Lung (tissue), 12 donors: ENCODE measurements around the gene RBMS2. TPM values are rescaled to one million over a fixed set of nuclear protein-coding genes. Genes with fewer than 3 reads are reported as not detected.

ENCODE experiments used
- ATAC-seq: fragments of 200-7000 bp; cut with Tn5 transposase; one replicate; pipeline ENCODE4 v1.9.1; 2020; ENCODE audit warnings: moderate number of reproducible peaks; ENCODE audit not compliant: insufficient read depth, low FRiP score
- DNase-seq, 3 donors: peaks; one replicate each; pipeline ENCODE4 v3.0.0-alpha.2; 2013 to 2017
- H3K27ac ChIP-seq, 2 donors: one replicate each; pipeline ENCODE4 v1.5.1; 2013; ENCODE audit warnings: mild to moderate bottlenecking in 2 of 2, moderate library complexity in 2 of 2, control low read depth in 1 of 2, inconsistent platforms in 1 of 2, low read depth in 1 of 2, low read length in 1 of 2
- H3K27me3 ChIP-seq, 3 donors: one replicate each; pipeline ENCODE4 v1.5.1; 2013; ENCODE audit warnings: low read length in 2 of 3; ENCODE audit not compliant: control insufficient read depth in 3 of 3, insufficient read depth in 3 of 3
- H3K36me3 ChIP-seq, 4 donors: one replicate each; pipeline ENCODE4 v1.5.1; 2013; ENCODE audit warnings: low read length in 4 of 4, mild to moderate bottlenecking in 1 of 4, moderate library complexity in 1 of 4; ENCODE audit not compliant: control insufficient read depth in 4 of 4, insufficient read depth in 4 of 4
- H3K4me1 ChIP-seq, 5 donors: one replicate each; pipeline ENCODE4 v1.5.1; 2013; ENCODE audit warnings: low read length in 5 of 5, mild to moderate bottlenecking in 2 of 5, moderate library complexity in 1 of 5; ENCODE audit not compliant: control insufficient read depth in 5 of 5, insufficient read depth in 5 of 5
- H3K4me3 ChIP-seq: one replicate; pipeline ENCODE4 v1.5.1; 2013; ENCODE audit warnings: mild to moderate bottlenecking, control low read depth, moderate library complexity
- H3K9ac ChIP-seq, 2 donors: one replicate each; pipeline ENCODE4 v1.5.1; 2013; ENCODE audit warnings: low read length in 2 of 2, control low read depth in 1 of 2; ENCODE audit not compliant: insufficient read depth in 1 of 2
- H3K9me3 ChIP-seq, 4 donors: one replicate each; pipeline ENCODE4 v1.5.1; 2013; ENCODE audit warnings: low read length in 3 of 4, mild to moderate bottlenecking in 1 of 4, moderate library complexity in 1 of 4; ENCODE audit not compliant: control insufficient read depth in 4 of 4, insufficient read depth in 3 of 4
- WGBS, 2 donors: extraction: QIAGEN DNeasy Blood & Tissue Kit; methylation state at CpG; one replicate each; pipeline ENCODE4 v1.1.7; 2013; 5-methylcytosine and 5-hydroxymethylcytosine counted together
- polyA plus RNA-seq, 2 donors: library from polyadenylated mRNA; stranded (reverse); fragments of 200-250 nt; gene quantifications; one replicate each; pipeline ENCODE4 v1.2.1, GENCODE V29; 2013
- total RNA-seq, 2 donors: library from RNA; depleted of rRNA in 1 of 2; stranded (reverse); fragments of >200 nt in 1 of 2; gene quantifications; one replicate each; pipeline ENCODE4 v1.2.1, GENCODE V29; 2014 to 2021
- TF ChIP-seq, protein P1 (sequence below): IDR thresholded peaks from 2 replicates; pipeline ENCODE4 v1.5.1; 2012; ENCODE audit warnings: mild to moderate bottlenecking; ENCODE audit errors: control extremely low read depth, extremely low read depth
- donor health status: control.
- donor health status: control.
- donor health status: Bipolar disorder and iron deficiency.
- donor health status: healthy.
- donor health status: DM: yes; HTN: yes; CAD: no.

RBMS2 gene
- total and polyA plus RNA-seq, 4 donors, result 16.3 to 71.0 (median 42.7) TPM

- no peak for DNase-seq
- Histone ChIP-seq H3K36me3 (peaks cover 44 to 60% (median 50%) of the 10 kb centered on the region in 4 donors), H3K9me3 (no peaks in the 10 kb centered on the region), H3K27me3 (no peaks in the 10 kb centered on the region), H3K9ac (no peak overlapping the region), H3K4me3 (no peak overlapping the region), H3K4me1 (peaks cover 0 to 11% (median 0%) of the 10 kb centered on the region in 5 donors), H3K27ac (peak overlapping the region in 1 of 2 donors; percentile 60)
- TF ChIP-seq, protein P1, sequence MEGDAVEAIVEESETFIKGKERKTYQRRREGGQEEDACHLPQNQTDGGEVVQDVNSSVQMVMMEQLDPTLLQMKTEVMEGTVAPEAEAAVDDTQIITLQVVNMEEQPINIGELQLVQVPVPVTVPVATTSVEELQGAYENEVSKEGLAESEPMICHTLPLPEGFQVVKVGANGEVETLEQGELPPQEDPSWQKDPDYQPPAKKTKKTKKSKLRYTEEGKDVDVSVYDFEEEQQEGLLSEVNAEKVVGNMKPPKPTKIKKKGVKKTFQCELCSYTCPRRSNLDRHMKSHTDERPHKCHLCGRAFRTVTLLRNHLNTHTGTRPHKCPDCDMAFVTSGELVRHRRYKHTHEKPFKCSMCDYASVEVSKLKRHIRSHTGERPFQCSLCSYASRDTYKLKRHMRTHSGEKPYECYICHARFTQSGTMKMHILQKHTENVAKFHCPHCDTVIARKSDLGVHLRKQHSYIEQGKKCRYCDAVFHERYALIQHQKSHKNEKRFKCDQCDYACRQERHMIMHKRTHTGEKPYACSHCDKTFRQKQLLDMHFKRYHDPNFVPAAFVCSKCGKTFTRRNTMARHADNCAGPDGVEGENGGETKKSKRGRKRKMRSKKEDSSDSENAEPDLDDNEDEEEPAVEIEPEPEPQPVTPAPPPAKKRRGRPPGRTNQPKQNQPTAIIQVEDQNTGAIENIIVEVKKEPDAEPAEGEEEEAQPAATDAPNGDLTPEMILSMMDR, result no peak
- no peak for ATAC-seq
These were observed 95.3 kb downstream of the RBMS2 start for GRCh38 chr12:56616925-56617324.

GRCh38 chr12:56622535-56622934, 100.9 kb downstream of the RBMS2 start:
- Histone ChIP-seq H3K27ac (no peak overlapping the region), H3K9me3 (no peaks in the 10 kb centered on the region), H3K4me1 (peaks cover 0 to 16% (median 9%) of the 10 kb centered on the region in 5 donors), H3K27me3 (no peaks in the 10 kb centered on the region), H3K36me3 (peaks cover 5 to 14% (median 13%) of the 10 kb centered on the region in 4 donors), H3K9ac (no peak overlapping the region), H3K4me3 (no peak overlapping the region)
- WGBS, 2 donors, result 88 to 93% methylated on average over 1 of the region's 1 CpG
- TF ChIP-seq, protein P1, result no peak
- ATAC-seq (no peak), DNase-seq (no peak)

DNA sequence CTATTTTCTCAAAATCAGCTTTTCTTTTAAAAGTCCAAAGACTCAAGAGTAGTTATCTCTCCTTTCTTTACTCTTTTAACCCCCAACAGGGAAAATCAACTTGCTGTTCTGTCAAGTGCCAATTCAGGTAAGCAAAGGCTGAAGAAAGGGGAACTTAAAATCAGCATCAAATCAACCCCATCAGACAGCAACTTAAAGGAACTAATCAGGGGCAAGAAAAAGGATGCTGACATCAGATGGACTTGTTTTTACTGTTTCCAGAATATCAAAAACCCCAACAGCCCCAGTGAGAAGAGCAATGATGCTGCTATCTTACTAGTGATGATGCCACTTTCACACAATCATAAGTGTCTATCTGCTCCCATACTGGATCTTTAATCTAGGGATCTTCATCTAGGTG, 105.1 kb downstream of the RBMS2 start:
- H3K27ac ChIP-seq, result no peak overlapping the region
- no peak overlapping the region for H3K4me3 ChIP-seq
- DNase-seq, result no peak
- no peaks in the 10 kb centered on the region for H3K27me3 ChIP-seq
- H3K9me3 ChIP-seq, result no peaks in the 10 kb centered on the region
- TF ChIP-seq, protein P1, result no peak
- H3K36me3 ChIP-seq, result peaks cover 0 to 8% (median 3%) of the 10 kb centered on the region in 4 donors
- H3K9ac ChIP-seq, result no peak overlapping the region
- H3K4me1 ChIP-seq, result peaks cover 0 to 25% (median 16%) of the 10 kb centered on the region in 5 donors
- no peak for ATAC-seq

- Histone ChIP-seq H3K27me3 (no peaks in the 10 kb centered on the region), H3K9ac (peak overlapping the region; percentile 18 to 86), H3K4me3 (peak overlapping the region; percentile 98), H3K36me3 (peaks cover 0 to 8% (median 2%) of the 10 kb centered on the region in 4 donors), H3K27ac (peak overlapping the region; percentile 77 to 83), H3K4me1 (peaks cover 15 to 41% (median 25%) of the 10 kb centered on the region in 5 donors), H3K9me3 (no peaks in the 10 kb centered on the region)
- DNase-seq, result peak; percentile 77 to 84 (median 82)
- TF ChIP-seq, protein P1, result no peak
- ATAC-seq, result peak; percentile 14
- 0% methylated on average over 18 of the region's 18 CpGs for WGBS, 2 donors
These were observed 107.2 kb downstream of the RBMS2 start for GRCh38 chr12:56628671-56629458.
